NCI-H510A (cell line): ENCODE results near the gene C10orf143.
"Not testable (repeated sequence)": the region's sequence is repeated elsewhere in the genome, so short reads cannot be mapped to it uniquely, and the experiment has no call there.

Experiments
- DNase-seq: peaks from one replicate; lab custom pipeline; 2025; lab: John Stamatoyannopoulos, UW

C10orf143 gene

GRCh38 chr10:130110246-130111112, at the start of gene C10orf143:
TSS of gene C10orf143 (minus strand) at chr10:130110830. CDS start at chr10:130110772, 58 bp downstream.
- peak; percentile 97 for DNase-seq

GRCh38 chr10:130159192-130159794, 48.7 kb upstream of the C10orf143 start:
- no peak for DNase-seq

GRCh38 chr10:130146042-130146441, 35.4 kb upstream of the C10orf143 start:
- DNase-seq: no peak

DNA sequence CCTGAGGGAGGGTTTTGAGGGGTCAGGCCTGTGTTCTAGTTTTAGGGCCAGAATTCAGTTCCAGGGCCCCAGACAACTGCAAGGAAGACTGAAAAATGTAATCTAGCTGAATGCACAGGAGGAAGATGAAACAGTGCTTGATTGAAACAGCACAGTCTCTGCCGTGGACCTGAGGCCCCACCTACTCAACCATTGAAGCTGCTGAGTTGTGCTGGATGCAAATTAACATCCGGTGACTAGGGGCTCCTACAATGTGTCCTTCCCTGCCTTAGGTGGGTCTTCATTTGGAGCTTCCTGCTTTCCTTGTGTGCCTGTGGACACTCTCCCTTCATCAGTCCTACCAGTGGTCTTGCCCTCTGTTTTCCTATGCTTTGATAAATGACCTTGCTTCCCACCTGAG, 31.2 kb upstream of the C10orf143 start:
- no peak for DNase-seq

DNA sequence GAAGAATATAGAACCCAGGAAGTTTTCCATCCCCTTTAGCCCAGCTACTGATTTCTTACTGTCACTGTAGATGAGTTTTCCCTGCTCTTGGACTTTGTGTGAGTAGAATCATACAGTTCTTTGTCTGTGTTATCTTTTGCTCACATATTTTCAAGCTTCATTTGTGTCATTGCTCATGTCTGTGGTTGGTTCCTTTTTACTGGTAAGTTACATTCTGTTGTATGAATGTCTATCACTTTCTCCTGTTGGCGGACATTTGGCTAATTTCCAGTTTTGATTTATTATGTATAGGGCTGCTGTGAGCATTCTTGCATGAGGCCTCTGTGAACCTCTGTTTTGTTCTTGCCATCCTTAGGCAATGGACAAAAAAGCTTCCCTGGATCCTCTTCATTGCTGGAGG, 30.8 kb upstream of the C10orf143 start:
- no peak for DNase-seq

GRCh38 chr10:130141038-130141437, 30.4 kb upstream of the C10orf143 start:
- DNase-seq: no peak

GRCh38 chr10:130140425-130140824, 29.8 kb upstream of the C10orf143 start:
- DNase-seq: no peak

GRCh38 chr10:130138479-130138866, 27.8 kb upstream of the C10orf143 start:
- peak; percentile 89 for DNase-seq

- no peak for DNase-seq
Observed at GRCh38 chr10:130137659-130138478, 27.2 kb upstream of the C10orf143 start.

- DNase-seq: no peak
Observed at GRCh38 chr10:130137090-130137448, 26.4 kb upstream of the C10orf143 start.

GRCh38 chr10:130136226-130137089, 25.8 kb upstream of the C10orf143 start, which contains the start of gene GLRX3:
TSS of gene GLRX3 (plus strand) at chr10:130136391. CDS start at chr10:130136421, 30 bp downstream.
- DNase-seq: peak; percentile 75

DNA sequence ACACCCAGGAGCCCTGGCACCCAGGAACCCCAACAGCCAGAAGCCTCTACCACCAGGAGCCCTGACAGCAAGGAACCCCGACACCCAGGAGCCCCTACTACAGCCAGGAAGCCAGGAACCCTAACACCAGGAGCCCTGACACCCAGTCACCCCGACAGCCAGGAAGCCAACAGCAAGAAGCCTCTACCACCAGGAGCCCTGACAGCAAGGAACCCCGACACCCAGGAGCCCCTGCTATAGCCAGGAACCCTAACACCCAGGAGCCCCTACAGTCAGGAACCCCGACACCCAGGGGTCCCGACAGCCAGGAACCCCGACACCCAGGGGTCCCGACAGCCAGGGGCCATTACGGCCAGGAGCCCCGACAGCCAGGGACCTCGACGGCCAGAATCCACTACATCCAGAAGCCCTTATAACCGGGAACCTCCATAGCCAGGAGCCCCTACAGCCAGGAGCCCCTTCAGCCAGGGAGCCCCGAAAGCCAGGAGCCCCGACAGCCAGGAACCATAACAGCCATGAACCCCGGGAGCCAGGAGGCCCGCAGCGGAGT, 25.1 kb upstream of the C10orf143 start:
- no peak for DNase-seq

DNA sequence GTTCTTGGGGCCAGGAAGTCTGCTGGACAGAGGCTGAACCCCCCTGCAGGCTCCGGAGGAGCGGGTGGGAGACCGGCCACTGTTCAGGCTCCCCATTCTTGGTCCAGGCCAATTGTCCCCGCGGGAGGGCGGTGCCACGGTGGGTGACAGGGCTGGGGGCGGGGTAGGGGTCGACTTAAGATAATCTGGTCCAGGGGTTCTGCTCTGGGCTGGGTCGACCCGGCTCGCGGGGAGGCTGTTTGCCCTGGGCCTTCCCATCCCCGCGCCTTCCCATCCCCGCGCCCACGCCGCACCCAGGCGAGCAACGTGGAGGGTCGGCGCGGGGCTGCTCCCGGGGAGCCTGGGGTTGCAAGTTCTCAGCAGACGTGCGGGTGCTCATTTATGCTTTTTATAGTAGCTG, 18.3 kb upstream of the C10orf143 start:
- DNase-seq: no peak

DNA sequence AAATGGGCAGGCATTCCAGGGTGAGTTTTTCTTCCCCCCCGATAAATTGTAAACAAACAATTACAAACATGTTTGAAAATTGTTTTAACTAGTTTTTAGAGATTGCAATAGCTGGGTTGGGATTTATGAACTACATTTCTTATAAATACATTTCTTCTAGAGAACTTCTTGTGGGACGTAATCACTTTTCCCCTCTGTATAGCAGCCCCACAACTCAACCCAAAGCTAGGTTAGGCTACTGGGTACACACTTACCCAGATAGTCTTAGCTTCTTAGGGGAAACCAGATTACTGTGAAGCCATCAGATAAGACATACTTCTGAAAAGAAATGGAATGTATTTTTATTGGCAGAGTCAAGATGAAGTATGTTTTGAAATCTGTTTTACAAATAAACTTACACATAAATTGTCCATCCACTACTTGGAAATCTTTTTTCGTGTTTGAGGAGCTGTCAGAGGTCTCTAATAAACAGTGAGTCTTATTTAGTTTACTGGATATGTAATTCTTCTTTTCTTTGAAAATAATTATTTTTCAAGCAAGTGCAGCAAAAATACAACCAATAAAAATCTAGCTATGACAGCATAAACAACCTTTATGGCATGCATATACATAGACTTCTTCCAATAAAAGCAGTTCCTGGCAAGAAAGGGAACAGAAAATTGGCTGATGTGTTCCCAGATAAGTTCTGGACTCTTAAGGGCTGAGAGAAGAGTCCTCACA, 17.6 kb upstream of the C10orf143 start:
- DNase-seq: no peak

DNA sequence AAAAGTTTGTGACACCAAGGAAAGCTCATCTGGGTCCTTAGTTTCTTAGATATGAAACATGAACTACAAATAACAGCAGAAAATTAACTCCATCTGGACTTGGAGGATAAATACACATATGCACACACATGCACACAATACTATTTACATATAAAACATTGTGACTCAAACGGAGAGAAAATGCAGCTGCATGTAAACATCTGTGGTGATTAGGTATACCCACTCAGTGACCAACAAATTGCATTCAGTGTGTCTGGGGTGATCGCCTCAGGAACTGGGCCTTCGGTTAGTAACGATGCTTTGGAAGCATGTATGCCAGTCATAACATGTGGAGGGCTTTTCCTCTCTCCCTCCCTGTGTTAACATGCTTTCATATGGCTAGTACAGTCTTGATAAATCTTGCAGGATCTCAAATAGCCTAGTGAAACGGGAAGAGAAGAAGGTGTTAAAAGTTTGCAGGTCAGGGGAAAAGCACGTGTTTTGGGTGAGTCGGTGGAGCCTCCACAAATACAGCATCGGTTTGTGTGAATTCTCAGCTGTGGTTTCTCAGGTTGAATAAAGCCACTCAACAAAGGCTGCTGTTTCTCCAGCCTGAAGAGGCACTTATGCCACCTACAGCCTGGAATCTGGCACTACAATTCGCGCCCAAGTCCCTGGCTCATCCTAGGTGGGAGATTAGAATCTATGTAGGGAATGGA, 16.9 kb upstream of the C10orf143 start:
- peak; percentile 32 for DNase-seq

- no peak for DNase-seq
Observed at GRCh38 chr10:130121486-130122079, 11.0 kb upstream of the C10orf143 start.

DNA sequence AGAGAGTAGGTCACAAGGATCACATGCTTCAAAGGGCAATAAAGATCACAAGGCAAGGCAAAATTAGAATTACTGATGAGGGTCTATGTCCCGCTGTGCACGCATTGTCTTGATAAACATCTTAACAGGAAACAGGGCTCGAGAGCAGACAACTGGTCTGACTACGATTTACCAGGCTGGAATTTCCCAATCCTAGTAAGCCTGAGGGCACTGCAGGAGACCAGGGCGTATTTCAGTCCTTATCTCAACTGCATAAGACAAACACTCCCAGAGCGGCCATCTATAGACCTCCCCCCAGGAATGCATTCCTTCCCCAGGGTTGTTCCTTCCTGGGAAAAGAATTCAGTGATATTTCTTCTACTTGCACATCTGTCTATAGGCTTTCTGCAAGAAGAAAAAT, 6.9 kb upstream of the C10orf143 start:
- not testable (repeated sequence) for DNase-seq

- not testable (repeated sequence) for DNase-seq
Observed at GRCh38 chr10:130116942-130117341, 6.3 kb upstream of the C10orf143 start.

- DNase-seq: no peak
Observed at GRCh38 chr10:130112821-130113220, 2.2 kb upstream of the C10orf143 start.

- no peak for DNase-seq
Observed at GRCh38 chr10:130111852-130112180, 1.2 kb upstream of the C10orf143 start.
